SU-DHL-6 (cell line): ENCODE results near the gene NHS.

Experiments
- H2AFZ ChIP-seq: fragments of 200-600 bp; sonication (generic); 2 replicates; pipeline ENCODE4 v1.6.1; 2014; ENCODE audit warnings: low read depth, mild to moderate bottlenecking, moderate library complexity, mixed read lengths, antibody characterized with exemption, low read length; ENCODE audit not compliant: severe bottlenecking
- H3F3A ChIP-seq: fragments of 200-600 bp; shearing (Covaris generic); 2 replicates; pipeline ENCODE4 v1.6.0; 2016; ENCODE audit warnings: antibody characterized with exemption, mild to moderate bottlenecking; ENCODE audit not compliant: insufficient read depth
- H3K27ac ChIP-seq: fragments of 200-600 bp; sonication (generic); 2 replicates; pipeline ENCODE4 v1.5.1; 2016; ENCODE audit warnings: low read depth, mild to moderate bottlenecking, low read length, moderate library complexity, mixed read lengths
- H3K27me3 ChIP-seq: fragments of 200-600 bp; sonication (generic), shearing (Covaris generic); 2 replicates; pipeline ENCODE4 v1.6.0; 2014; ENCODE audit warnings: mild to moderate bottlenecking, low read length
- H3K36me3 ChIP-seq: fragments of 200-600 bp; sonication (generic); 2 replicates; pipeline ENCODE4 v1.6.1; 2014; ENCODE audit warnings: mild to moderate bottlenecking, low read length, mixed read lengths
- H3K4me2 ChIP-seq: fragments of 300-600, 200-600 bp; shearing (Covaris generic), sonication (generic); 2 replicates; pipeline ENCODE4 v1.6.0; 2014; ENCODE audit warnings: low read length, low read depth, mild to moderate bottlenecking; ENCODE audit not compliant: poor library complexity, severe bottlenecking
- H3K4me3 ChIP-seq: fragments of 200-600 bp; sonication (generic); 2 replicates; pipeline ENCODE4 v1.5.1; 2014; ENCODE audit warnings: antibody characterized with exemption, low read length, mild to moderate bottlenecking, mixed read lengths; ENCODE audit not compliant: insufficient read depth, poor library complexity, severe bottlenecking
- H3K79me2 ChIP-seq: fragments of 200-600 bp; sonication (generic); 2 replicates; pipeline ENCODE4 v1.6.1; 2014; ENCODE audit warnings: mild to moderate bottlenecking, low read length, moderate library complexity; ENCODE audit not compliant: insufficient read depth
- H3K9ac ChIP-seq: fragments of 200-600 bp; sonication (generic); 2 replicates; pipeline ENCODE4 v1.7.0; 2014; ENCODE audit warnings: mild to moderate bottlenecking, low read length
- H3K9me2 ChIP-seq: fragments of 200-600 bp; sonication (generic); replicated peaks from 2 replicates; pipeline ENCODE4 v1.6.1; 2014; ENCODE audit warnings: low read length; ENCODE audit not compliant: insufficient read depth
- H3K9me3 ChIP-seq: fragments of 200-600 bp; sonication (generic); 2 replicates; pipeline ENCODE4 v1.6.1; 2014; ENCODE audit warnings: low read length, mixed read lengths; ENCODE audit not compliant: insufficient read depth
- H4K20me1 ChIP-seq: fragments of 200-600 bp; sonication (generic); 2 replicates; pipeline ENCODE4 v1.6.1; 2014; ENCODE audit warnings: low read depth, mild to moderate bottlenecking, antibody characterized with exemption, low read length, moderate library complexity, mixed read lengths
- CTCF ChIP-seq: fragments of 200-600 bp; sonication (generic); IDR thresholded peaks from one replicate; pipeline ENCODE4 v1.5.1; 2017; ENCODE audit warnings: antibody characterized with exemption, mild to moderate bottlenecking, low read length, moderate library complexity; ENCODE audit not compliant: insufficient read depth, poor library complexity, severe bottlenecking
- EZH2phosphoT487 ChIP-seq: fragments of 200-600 bp; sonication (generic), shearing (Covaris generic); conservative IDR thresholded peaks from 2 replicates; pipeline ENCODE4 v1.6.1; 2018; ENCODE audit warnings: mild to moderate bottlenecking, antibody characterized with exemption, low read length, moderate library complexity, mixed read lengths

Gene NHS

GRCh38 chrX:17409566-17410290 is 34.7 kb downstream of the NHS start:
- no peak overlapping the region for H2AFZ ChIP-seq
- no peak overlapping the region for H3K4me3 ChIP-seq
- no peak overlapping the region for H3K4me2 ChIP-seq
- H3K9me2 ChIP-seq = no peaks in the 10 kb centered on the region
- TF ChIP-seq EZH2phosphoT487 (no peak), CTCF (no peak)
- no peak overlapping the region for H3K9ac ChIP-seq
- no peaks in the 10 kb centered on the region for H3F3A ChIP-seq
- H3K79me2 ChIP-seq = no peaks in the 10 kb centered on the region
- no peak overlapping the region for H3K27ac ChIP-seq
- no peaks in the 10 kb centered on the region for H3K36me3 ChIP-seq
- no peaks in the 10 kb centered on the region for H3K27me3 ChIP-seq
- no peaks in the 10 kb centered on the region for H4K20me1 ChIP-seq
- no peaks in the 10 kb centered on the region for H3K9me3 ChIP-seq

- no peak overlapping the region for H3K4me2 ChIP-seq
- no peaks in the 10 kb centered on the region for H3K27me3 ChIP-seq
- TF ChIP-seq EZH2phosphoT487 (no peak), CTCF (no peak)
- no peaks in the 10 kb centered on the region for H3F3A ChIP-seq
- H2AFZ ChIP-seq = no peak overlapping the region
- no peaks in the 10 kb centered on the region for H3K79me2 ChIP-seq
- H3K4me3 ChIP-seq = no peak overlapping the region
- no peaks in the 10 kb centered on the region for H3K36me3 ChIP-seq
- no peak overlapping the region for H3K9ac ChIP-seq
- no peaks in the 10 kb centered on the region for H3K9me2 ChIP-seq
- no peak overlapping the region for H3K27ac ChIP-seq
- H4K20me1 ChIP-seq = no peaks in the 10 kb centered on the region
- H3K9me3 ChIP-seq = no peaks in the 10 kb centered on the region
Observed at GRCh38 chrX:17410651-17411050, 35.7 kb downstream of the NHS start.

- Histone ChIP-seq H3K9me2 (no peaks in the 10 kb centered on the region), H4K20me1 (no peaks in the 10 kb centered on the region), H3K36me3 (no peaks in the 10 kb centered on the region), H3K27me3 (no peaks in the 10 kb centered on the region), H3K9me3 (no peaks in the 10 kb centered on the region), H3K9ac (no peak overlapping the region), H3K4me3 (no peak overlapping the region), H3K4me2 (no peak overlapping the region), H2AFZ (no peak overlapping the region), H3K27ac (no peak overlapping the region), H3F3A (no peaks in the 10 kb centered on the region), H3K79me2 (no peaks in the 10 kb centered on the region)
- TF ChIP-seq CTCF (no peak), EZH2phosphoT487 (no peak)
Observed at GRCh38 chrX:17411205-17411604, 36.2 kb downstream of the NHS start.
